HCT116 (cell line): ENCODE results near the gene ARID2.

ENCODE experiments used
- EZH2 ChIP-seq: fragments of 200-600 bp; sonication (generic); IDR thresholded peaks from 2 replicates; pipeline ENCODE4 v1.6.1; 2017; ENCODE audit warnings: antibody characterized with exemption, mixed run types
- JUND ChIP-seq: IDR thresholded peaks from 2 replicates; pipeline ENCODE4 v1.6.1; 2012
- MAX ChIP-seq: IDR thresholded peaks from 2 replicates; pipeline ENCODE4 v1.6.1; 2012
- POLR2A ChIP-seq: IDR thresholded peaks from 2 replicates; pipeline ENCODE4 v1.7.0; 2011; ENCODE audit warnings: borderline replicate concordance; ENCODE audit not compliant: insufficient read depth, insufficient read length; ENCODE audit errors: extremely low read depth
- POLR2AphosphoS5 ChIP-seq: IDR thresholded peaks from 2 replicates; pipeline ENCODE4 v1.6.1; 2011; ENCODE audit warnings: mild to moderate bottlenecking, low read depth, low read length, moderate library complexity
- SIN3A ChIP-seq: IDR thresholded peaks from 2 replicates; pipeline ENCODE4 v1.6.1; 2012; ENCODE audit warnings: low read depth
- SRF ChIP-seq: IDR thresholded peaks from 2 replicates; pipeline ENCODE4 v1.6.1; 2012; ENCODE audit warnings: low read depth
- YY1 ChIP-seq: IDR thresholded peaks from 2 replicates; pipeline ENCODE4 v1.6.1; 2011; ENCODE audit warnings: low read length, low read depth, moderate library complexity, mild to moderate bottlenecking; ENCODE audit not compliant: insufficient replicate concordance; ENCODE audit errors: extremely low read depth
- ZFX ChIP-seq: fragments of 450-650 bp; IDR thresholded peaks from 2 replicates; pipeline ENCODE4 v1.6.1; 2017
- ZNF274 ChIP-seq: fragments of 200-500 bp; sonication (Bioruptor generic); IDR thresholded peaks from 2 replicates; pipeline ENCODE4 v1.6.1; 2014; ENCODE audit warnings: mild to moderate bottlenecking, low read depth, low read length, inconsistent platforms
- TF ChIP-seq, protein P1 (sequence below), 3 experiments: fragments of 200-600 bp in 1 of 3; sonication (generic) in 1 of 3; IDR thresholded peaks in 2 of 3; conservative IDR thresholded peaks in 1 of 3; 2 replicates each; pipeline ENCODE4 v1.5.1; 2012 to 2017; ENCODE audit warnings: low read depth in 2 of 3, low read length in 2 of 3, antibody characterized with exemption in 1 of 3, borderline replicate concordance in 1 of 3, control low read depth in 1 of 3, mild to moderate bottlenecking in 1 of 3, mixed read lengths in 1 of 3, mixed run types in 1 of 3, moderate library complexity in 1 of 3; ENCODE audit not compliant: insufficient read depth in 1 of 3
- TF ChIP-seq, protein P2 (sequence below): IDR thresholded peaks from 2 replicates; pipeline ENCODE4 v1.6.1; 2012; ENCODE audit warnings: low read depth

DNA sequence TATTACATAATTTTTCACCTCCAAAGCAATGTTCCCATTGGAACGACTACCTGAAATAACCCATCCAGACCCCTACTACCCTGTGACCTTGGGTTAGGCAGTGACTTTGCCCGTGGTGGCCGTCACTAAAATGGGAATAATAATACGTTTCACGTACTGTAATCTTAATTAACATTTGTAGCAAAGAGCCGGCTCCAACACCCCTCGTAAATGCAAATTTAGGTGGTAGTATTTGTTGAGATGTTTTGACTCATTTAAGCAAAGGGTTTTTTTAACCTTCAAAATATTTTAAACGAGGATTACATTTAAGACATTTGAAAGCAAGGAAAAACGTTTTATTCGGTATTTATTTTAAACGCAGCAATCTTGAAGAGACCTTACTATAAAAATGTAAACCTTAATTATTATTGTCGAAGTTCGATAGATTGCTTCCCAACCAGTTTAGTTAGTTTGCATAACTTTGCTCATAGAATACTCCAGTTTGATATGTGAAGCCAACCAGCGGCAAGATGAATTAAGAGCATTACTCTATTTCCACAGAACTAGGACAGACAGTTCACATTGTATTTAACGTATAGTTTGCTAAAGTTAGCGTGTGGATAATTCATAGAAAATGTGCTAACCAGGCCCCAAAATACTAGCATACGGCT is 1.4 kb upstream of the ARID2 start:
- TF ChIP-seq POLR2A (no peak), SRF (no peak), SIN3A (no peak), POLR2AphosphoS5 (no peak), JUND (no peak), ZFX (no peak), ZNF274 (no peak), MAX (no peak), EZH2 (no peak), YY1 (no peak)
- TF ChIP-seq, protein P1, sequence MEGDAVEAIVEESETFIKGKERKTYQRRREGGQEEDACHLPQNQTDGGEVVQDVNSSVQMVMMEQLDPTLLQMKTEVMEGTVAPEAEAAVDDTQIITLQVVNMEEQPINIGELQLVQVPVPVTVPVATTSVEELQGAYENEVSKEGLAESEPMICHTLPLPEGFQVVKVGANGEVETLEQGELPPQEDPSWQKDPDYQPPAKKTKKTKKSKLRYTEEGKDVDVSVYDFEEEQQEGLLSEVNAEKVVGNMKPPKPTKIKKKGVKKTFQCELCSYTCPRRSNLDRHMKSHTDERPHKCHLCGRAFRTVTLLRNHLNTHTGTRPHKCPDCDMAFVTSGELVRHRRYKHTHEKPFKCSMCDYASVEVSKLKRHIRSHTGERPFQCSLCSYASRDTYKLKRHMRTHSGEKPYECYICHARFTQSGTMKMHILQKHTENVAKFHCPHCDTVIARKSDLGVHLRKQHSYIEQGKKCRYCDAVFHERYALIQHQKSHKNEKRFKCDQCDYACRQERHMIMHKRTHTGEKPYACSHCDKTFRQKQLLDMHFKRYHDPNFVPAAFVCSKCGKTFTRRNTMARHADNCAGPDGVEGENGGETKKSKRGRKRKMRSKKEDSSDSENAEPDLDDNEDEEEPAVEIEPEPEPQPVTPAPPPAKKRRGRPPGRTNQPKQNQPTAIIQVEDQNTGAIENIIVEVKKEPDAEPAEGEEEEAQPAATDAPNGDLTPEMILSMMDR (IDR thresholded peaks at IDR 0.05 in 2 of 3, conservative IDR thresholded peaks at IDR 0.05 in 1 of 3; ENCODE audit: borderline replicate concordance in 1 of 3, insufficient read depth in 1 of 3, low read depth in 2 of 3, low read length in 2 of 3): no peak
- TF ChIP-seq, protein P2, sequence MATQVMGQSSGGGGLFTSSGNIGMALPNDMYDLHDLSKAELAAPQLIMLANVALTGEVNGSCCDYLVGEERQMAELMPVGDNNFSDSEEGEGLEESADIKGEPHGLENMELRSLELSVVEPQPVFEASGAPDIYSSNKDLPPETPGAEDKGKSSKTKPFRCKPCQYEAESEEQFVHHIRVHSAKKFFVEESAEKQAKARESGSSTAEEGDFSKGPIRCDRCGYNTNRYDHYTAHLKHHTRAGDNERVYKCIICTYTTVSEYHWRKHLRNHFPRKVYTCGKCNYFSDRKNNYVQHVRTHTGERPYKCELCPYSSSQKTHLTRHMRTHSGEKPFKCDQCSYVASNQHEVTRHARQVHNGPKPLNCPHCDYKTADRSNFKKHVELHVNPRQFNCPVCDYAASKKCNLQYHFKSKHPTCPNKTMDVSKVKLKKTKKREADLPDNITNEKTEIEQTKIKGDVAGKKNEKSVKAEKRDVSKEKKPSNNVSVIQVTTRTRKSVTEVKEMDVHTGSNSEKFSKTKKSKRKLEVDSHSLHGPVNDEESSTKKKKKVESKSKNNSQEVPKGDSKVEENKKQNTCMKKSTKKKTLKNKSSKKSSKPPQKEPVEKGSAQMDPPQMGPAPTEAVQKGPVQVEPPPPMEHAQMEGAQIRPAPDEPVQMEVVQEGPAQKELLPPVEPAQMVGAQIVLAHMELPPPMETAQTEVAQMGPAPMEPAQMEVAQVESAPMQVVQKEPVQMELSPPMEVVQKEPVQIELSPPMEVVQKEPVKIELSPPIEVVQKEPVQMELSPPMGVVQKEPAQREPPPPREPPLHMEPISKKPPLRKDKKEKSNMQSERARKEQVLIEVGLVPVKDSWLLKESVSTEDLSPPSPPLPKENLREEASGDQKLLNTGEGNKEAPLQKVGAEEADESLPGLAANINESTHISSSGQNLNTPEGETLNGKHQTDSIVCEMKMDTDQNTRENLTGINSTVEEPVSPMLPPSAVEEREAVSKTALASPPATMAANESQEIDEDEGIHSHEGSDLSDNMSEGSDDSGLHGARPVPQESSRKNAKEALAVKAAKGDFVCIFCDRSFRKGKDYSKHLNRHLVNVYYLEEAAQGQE: no peak
